ENCODE measurements around the gene SPINK2.

- no peak for TF ChIP-seq CTCF (IDR thresholded peaks at IDR 0.05)
- TF ChIP-seq POLR2A (IDR thresholded peaks at IDR 0.05): no peak
These were observed 52.7 kb downstream of the SPINK2 start for GRCh38 chr4:56768763-56769162.

All from body of pancreas (tissue), 4 donors.